RWPE2 (cell line): ENCODE measurements around the gene CLASP1.
"Not testable (repeated sequence)": the region's sequence is repeated elsewhere in the genome, so short reads cannot be mapped to it uniquely, and the experiment has no call there.

Source experiments
- ATAC-seq: fragments of 200-7000 bp; cut with Tn5 transposase; 3 replicates; pipeline ENCODE4 v1.9.1; 2021; ENCODE audit warnings: low read depth
- DNase-seq: peaks from one replicate; pipeline ENCODE4 v3.0.0-alpha.2; 2020; ENCODE audit warnings: low spot score
- H3K27ac ChIP-seq: fragments of 450-650 bp; 2 replicates; pipeline ENCODE4 v1.5.1; 2017; ENCODE audit warnings: mild to moderate bottlenecking; ENCODE audit not compliant: poor library complexity, severe bottlenecking
- H3K27me3 ChIP-seq: fragments of 250-450 bp; sonication (Bioruptor Pico); 2 replicates; pipeline ENCODE4 v1.5.1; 2021; ENCODE audit warnings: mild to moderate bottlenecking, moderate library complexity; ENCODE audit not compliant: insufficient read depth, poor library complexity, severe bottlenecking
- H3K36me3 ChIP-seq: fragments of 250-450 bp; sonication (Bioruptor Pico); 2 replicates; pipeline ENCODE4 v1.5.1; 2020; ENCODE audit warnings: low read depth, mild to moderate bottlenecking, moderate library complexity
- H3K4me1 ChIP-seq: fragments of 250-450 bp; sonication (Bioruptor Pico); 2 replicates; pipeline ENCODE4 v1.5.1; 2021; ENCODE audit warnings: mild to moderate bottlenecking, moderate library complexity; ENCODE audit not compliant: insufficient read depth, poor library complexity, severe bottlenecking
- H3K4me3 ChIP-seq: fragments of 250-450 bp; sonication (Bioruptor Pico); 2 replicates; pipeline ENCODE4 v1.5.1; 2021; ENCODE audit warnings: mild to moderate bottlenecking, moderate library complexity; ENCODE audit not compliant: severe bottlenecking
- H3K9me3 ChIP-seq: fragments of 250-450 bp; sonication (Bioruptor Pico); 2 replicates; pipeline ENCODE4 v1.5.1; 2021; ENCODE audit warnings: mild to moderate bottlenecking, moderate library complexity; ENCODE audit not compliant: severe bottlenecking
- TF ChIP-seq, protein P1 (sequence below): fragments of 450-650 bp; IDR thresholded peaks from one replicate; pipeline ENCODE4 v1.5.1; 2017; ENCODE audit warnings: mild to moderate bottlenecking, moderate library complexity; ENCODE audit not compliant: poor library complexity, severe bottlenecking

Gene CLASP1

DNA sequence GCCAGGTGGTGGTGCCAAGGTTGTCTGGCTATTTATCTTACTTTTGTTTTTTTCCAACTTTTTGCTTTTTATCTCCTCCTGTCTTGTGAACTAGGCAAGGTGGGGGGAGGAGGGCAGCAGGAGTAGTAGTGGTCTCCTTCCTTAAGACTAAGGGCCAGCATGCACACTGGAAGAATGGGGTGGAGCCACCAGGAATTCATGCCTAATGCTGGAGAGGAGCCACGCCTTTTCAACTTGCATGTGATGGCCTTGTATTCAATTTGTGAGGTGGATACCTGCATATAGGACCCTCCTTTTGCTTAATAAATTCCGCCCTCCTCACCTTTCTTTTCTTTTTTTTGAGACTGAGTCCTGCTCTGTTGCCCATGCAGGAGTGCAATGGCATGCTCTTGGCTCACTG, 37.6 kb upstream of the CLASP1 start:
- no peak for DNase-seq
- TF ChIP-seq, protein P1, sequence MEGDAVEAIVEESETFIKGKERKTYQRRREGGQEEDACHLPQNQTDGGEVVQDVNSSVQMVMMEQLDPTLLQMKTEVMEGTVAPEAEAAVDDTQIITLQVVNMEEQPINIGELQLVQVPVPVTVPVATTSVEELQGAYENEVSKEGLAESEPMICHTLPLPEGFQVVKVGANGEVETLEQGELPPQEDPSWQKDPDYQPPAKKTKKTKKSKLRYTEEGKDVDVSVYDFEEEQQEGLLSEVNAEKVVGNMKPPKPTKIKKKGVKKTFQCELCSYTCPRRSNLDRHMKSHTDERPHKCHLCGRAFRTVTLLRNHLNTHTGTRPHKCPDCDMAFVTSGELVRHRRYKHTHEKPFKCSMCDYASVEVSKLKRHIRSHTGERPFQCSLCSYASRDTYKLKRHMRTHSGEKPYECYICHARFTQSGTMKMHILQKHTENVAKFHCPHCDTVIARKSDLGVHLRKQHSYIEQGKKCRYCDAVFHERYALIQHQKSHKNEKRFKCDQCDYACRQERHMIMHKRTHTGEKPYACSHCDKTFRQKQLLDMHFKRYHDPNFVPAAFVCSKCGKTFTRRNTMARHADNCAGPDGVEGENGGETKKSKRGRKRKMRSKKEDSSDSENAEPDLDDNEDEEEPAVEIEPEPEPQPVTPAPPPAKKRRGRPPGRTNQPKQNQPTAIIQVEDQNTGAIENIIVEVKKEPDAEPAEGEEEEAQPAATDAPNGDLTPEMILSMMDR, result no peak
- ATAC-seq, result no peak
- no peak overlapping the region for H3K27ac ChIP-seq
- H3K27me3 ChIP-seq, result no peaks in the 10 kb centered on the region
- no peaks in the 10 kb centered on the region for H3K4me1 ChIP-seq
- H3K4me3 ChIP-seq, result no peak overlapping the region
- no peaks in the 10 kb centered on the region for H3K36me3 ChIP-seq
- H3K9me3 ChIP-seq, result peaks cover 10% of the 10 kb centered on the region

DNA sequence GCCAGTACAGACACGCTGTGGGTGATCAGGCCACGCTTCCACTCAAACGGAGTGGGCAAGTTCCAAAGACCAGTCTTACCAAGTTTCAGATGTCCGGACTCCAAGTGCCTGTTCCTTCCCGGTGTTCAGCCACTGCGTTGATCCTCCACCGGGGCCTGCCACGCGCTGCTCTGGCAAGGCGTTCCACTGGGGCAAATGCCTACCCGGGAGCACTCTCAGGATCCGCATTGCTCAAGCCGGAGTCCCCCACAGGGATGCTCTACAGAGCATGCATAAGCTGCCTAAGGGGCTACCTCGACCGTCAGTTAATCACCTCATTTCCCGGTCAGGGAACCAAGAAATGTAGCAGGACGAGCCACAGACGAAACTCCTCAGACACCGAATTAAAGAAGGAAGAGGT, 37.0 kb upstream of the CLASP1 start:
- Histone ChIP-seq H3K27ac (no peak overlapping the region), H3K4me3 (no peak overlapping the region), H3K9me3 (peaks cover 10% of the 10 kb centered on the region), H3K4me1 (no peaks in the 10 kb centered on the region), H3K36me3 (no peaks in the 10 kb centered on the region), H3K27me3 (no peaks in the 10 kb centered on the region)
- DNase-seq, result no peak
- ATAC-seq, result no peak
- TF ChIP-seq, protein P1, result no peak

DNA sequence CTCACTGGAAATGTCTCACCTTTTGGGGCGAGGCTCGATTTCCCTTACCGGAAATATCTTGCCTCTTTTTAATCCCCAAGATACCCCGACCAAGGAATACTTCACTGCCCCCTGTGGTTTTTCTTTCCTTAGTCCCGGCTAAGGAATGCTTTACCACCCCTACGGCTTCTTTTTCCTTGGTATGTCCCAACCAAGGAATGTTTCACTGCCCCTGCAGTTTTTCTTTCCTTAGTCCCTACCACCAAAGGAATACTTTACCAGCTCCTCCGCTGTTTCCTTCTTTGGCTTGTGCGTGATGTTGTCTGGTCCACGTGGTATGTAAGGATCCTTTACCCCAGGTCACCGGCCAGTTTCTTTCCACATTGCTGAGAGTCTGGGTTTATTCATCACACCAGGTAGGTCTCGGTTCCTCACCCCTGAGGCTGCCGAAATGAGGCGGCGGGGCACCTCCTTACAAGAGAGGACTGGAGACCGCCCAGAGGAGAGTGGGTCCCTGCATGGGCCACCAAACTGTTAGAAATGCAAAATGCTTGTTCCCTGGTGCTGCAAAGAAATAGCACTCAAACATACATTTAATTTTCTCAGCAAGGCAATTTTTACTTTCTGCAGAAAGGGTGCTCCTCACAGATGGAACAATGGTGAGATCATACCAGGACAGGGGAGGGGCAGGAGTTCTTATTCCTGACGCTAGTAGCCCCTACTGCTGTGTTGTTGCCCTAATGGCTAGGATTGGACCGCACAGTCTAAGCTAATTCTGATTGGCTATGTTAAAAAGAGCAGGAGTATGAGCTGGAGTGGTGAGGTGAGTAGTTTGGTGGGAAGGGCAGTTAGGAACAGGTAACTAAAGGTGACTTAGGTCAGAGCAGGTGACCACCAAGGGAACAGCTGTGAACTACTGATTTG, 33.4 kb upstream of the CLASP1 start:
- H3K36me3 ChIP-seq, result no peaks in the 10 kb centered on the region
- no peak overlapping the region for H3K4me3 ChIP-seq
- DNase-seq (no peak), ATAC-seq (no peak)
- no peaks in the 10 kb centered on the region for H3K27me3 ChIP-seq
- no peak overlapping the region for H3K27ac ChIP-seq
- no peaks in the 10 kb centered on the region for H3K4me1 ChIP-seq
- TF ChIP-seq, protein P1, result no peak
- H3K9me3 ChIP-seq, result peaks cover 10% of the 10 kb centered on the region

DNA sequence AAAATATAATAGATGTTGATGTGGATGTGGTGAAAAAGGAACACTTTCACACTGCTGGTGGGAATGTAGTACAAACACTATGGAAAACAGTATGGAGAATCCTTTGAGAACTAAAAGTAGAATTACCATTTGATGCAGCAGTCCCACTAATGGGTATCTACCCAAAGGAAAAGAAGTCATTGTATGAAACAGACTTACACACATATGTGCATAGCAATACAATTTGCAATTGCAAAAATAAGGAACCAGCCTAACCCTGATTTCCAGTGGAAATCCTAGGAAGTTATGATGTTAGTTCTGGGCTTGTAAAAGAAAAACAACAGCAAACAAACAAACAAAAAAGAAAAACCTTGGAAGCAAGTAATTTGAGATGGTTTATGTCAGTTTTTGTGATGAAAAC, 28.6 kb upstream of the CLASP1 start:
- ATAC-seq (no peak), DNase-seq (no peak)
- Histone ChIP-seq H3K36me3 (no peaks in the 10 kb centered on the region), H3K27me3 (no peaks in the 10 kb centered on the region), H3K9me3 (peaks cover 16% of the 10 kb centered on the region), H3K27ac (no peak overlapping the region), H3K4me3 (no peak overlapping the region), H3K4me1 (no peaks in the 10 kb centered on the region)
- TF ChIP-seq, protein P1, result no peak

DNA sequence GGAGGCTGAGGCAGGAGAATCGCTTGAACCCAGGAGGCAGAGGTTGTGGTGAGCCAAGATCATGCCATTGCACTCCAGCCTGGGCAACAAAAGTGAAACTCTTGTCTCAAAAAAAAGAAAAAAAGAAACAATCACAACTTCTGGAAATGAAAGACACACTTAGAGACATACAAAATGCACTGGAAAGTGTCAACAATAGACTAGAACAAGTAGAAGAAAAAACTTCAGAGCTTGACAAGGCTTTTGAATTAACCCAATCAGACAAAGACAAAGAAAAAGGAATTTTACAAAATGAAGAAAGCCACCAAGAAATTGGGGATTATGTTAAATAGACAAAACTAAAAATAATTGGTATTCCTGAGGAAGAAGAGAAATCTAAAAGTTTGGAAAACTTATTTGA, 22.4 kb upstream of the CLASP1 start:
- not testable (repeated sequence) for DNase-seq
- H3K9me3 ChIP-seq, result peaks cover 14% of the 10 kb centered on the region

More for the DNA sequence above, 22.4 kb upstream of the CLASP1 start:
- not testable (repeated sequence) for H3K27ac ChIP-seq, H3K4me3 ChIP-seq, H3K27me3 ChIP-seq, ATAC-seq, H3K36me3 ChIP-seq, H3K4me1 ChIP-seq
